ENCODE results near the gene FBXO46. TPM values are rescaled to one million over a fixed set of nuclear protein-coding genes. Genes with fewer than 3 reads are reported as not detected.
A peak's percentile ranks its signal among the peaks of the same experiment; 100 is the strongest.

The FBXO46 gene
- total and polyA plus RNA-seq, 10 of the 15 experiments (the other 5 are each of a cell fraction or from before 2014, with no cell fraction given): 2.5 to 61.5 (median 13.7) TPM

- H3K27ac ChIP-seq (ENCODE audit: control insufficient read depth, insufficient read depth): no peak within 1 kb of the TSS
- BruUV-seq (replicated peaks): no TSS peak
- no peak within 1 kb of the TSS for H3K9ac ChIP-seq (ENCODE audit: control insufficient read depth, insufficient read depth, low read length)
- in situ Hi-C loops (cut with MboI) (no loop called here), intact Hi-C loops (cut with micrococcal nuclease; ENCODE audit: unreplicated experiment) (loop anchor here (5.0 kb wide), 1 partner anchor 34 kb away; the partner anchor contains the start of gene SIX5)
- TF ChIP-seq NFYB (IDR thresholded peaks at IDR 0.05; ENCODE audit: insufficient read depth, low read depth, low read length) (no peak), BCL3 (IDR thresholded peaks at IDR 0.05; ENCODE audit: borderline replicate concordance, insufficient read depth, low read depth, low read length, poor library complexity, severe bottlenecking) (peak; percentile 33), ZBED1 (IDR thresholded peaks at IDR 0.05; ENCODE audit: borderline replicate concordance) (no peak)
- ATAC-seq (no peak), DNase-seq (ENCODE audit: low read depth, low spot score) (no peak), FAIRE-seq (no peak)
- H3K4me1 ChIP-seq (ENCODE audit: control insufficient read depth, insufficient read depth, low read length): peaks cover 4% of the 10 kb centered on the region; the same call in 1 of the 2 replicates
- H3K79me2 ChIP-seq (ENCODE audit: control insufficient read depth, insufficient read depth, low read length): peaks cover 27% of the 10 kb centered on the region
- ChIA-PET SMC1A (ENCODE audit: uncharacterized antibody, unreplicated experiment) (interaction anchor here (1.7 kb wide), 1 partner anchor 16 kb away, joined by 8 read pairs; no protein-coding TSS in a partner anchor), CTCF (interaction anchor here (1.1 to 1.6 kb wide), 5 partner anchors 36 to 84 kb away, joined by 3 to 5 read pairs (median 4); partner anchors contain the start of genes QPCTL and SIX5), RAD21 (ENCODE audit: unreplicated experiment) (interaction anchor here (0.9 to 1.4 kb wide), 2 partner anchors 18 to 36 kb away, joined by 3 read pairs; partner anchors contain the start of gene SIX5), POLR2A (no interaction called here)
- H3K4me2 ChIP-seq (ENCODE audit: control insufficient read depth, insufficient read depth): no peak within 1 kb of the TSS
- no peak within 1 kb of the TSS for H3K4me3 ChIP-seq
- H3K36me3 ChIP-seq (ENCODE audit: control insufficient read depth in 2 of 2, insufficient read depth in 2 of 2, low read length in 1 of 2): no peaks in the 10 kb centered on the region
- no peak within 1 kb of the TSS for H2AFZ ChIP-seq (ENCODE audit: control insufficient read depth, low read depth, low read length)
- H4K20me1 ChIP-seq (ENCODE audit: control insufficient read depth, insufficient read depth): no peaks in the 10 kb centered on the region
- H3K27me3 ChIP-seq (replicated peaks in 1 of 2; ENCODE audit: control insufficient read depth in 2 of 2, insufficient read depth in 2 of 2, low read length in 1 of 2): no peaks in the 10 kb centered on the region
- 94% methylated on average over 46 of the region's 59 CpGs for WGBS (ENCODE audit: insufficient coverage, insufficient replicate concordance, low lambda C conversion rate, missing lambda C conversion rate)
- H3K9me3 ChIP-seq (replicated peaks; ENCODE audit: control insufficient read depth, insufficient read depth, low read length): no peaks in the 10 kb centered on the region
Observed at GRCh38 chr19:45733160-45733810, 2.6 kb upstream of the FBXO46 start, which contains the start of gene MEIOSIN. Gene MEIOSIN, plus strand, starts transcription at chr19:45733439. Its CDS starts 1,938 bp downstream, at chr19:45735377.
